ENCODE results near the gene COA4. TPM values are rescaled to one million over a fixed set of nuclear protein-coding genes. Genes with fewer than 3 reads are reported as not detected.

Gene COA4
- 77.1 and 83.3 TPM in 2 replicates for total RNA-seq

GRCh38 chr11:73876424-73877310 is at the start of gene COA4, which contains the start of gene PAAF1:
Gene COA4 (minus strand): TSS chr11:73876846. CDS start chr11:73873378, 3,468 bp downstream.
Gene PAAF1 (plus strand): TSS chr11:73876999. CDS start chr11:73877022, 23 bp downstream.

Other genes starting within 250 kb of the COA4 start
- gene PLEKHB1, start 230.3 kb downstream of the COA4 start, total RNA-seq, result 0.36 and 0.85 TPM in 2 replicates
- 86.8 and 117 TPM in 2 replicates for gene RAB6A, start 115.8 kb downstream of the COA4 start, total RNA-seq
- 31.7 and 31.9 TPM in 2 replicates for gene MRPL48, start 89.0 kb downstream of the COA4 start, total RNA-seq
- gene PAAF1, start 153 bp upstream of the COA4 start, total RNA-seq, result 9.4 and 13.2 TPM in 2 replicates
- gene DNAJB13, start 74.2 kb upstream of the COA4 start, total RNA-seq, result not detected in 2 replicates
- gene UCP2, start 106.0 kb upstream of the COA4 start, total RNA-seq, result 0.28 and 0.63 TPM in 2 replicates
- gene UCP3, start 132.2 kb upstream of the COA4 start, total RNA-seq, result 0.18 and 0.38 TPM in 2 replicates

Measured in endothelial cell of coronary artery (primary cell).